A673 (cell line): Measurements from ENCODE around the gene TYRO3.

ENCODE experiments used
- EZH2 ChIP-seq: fragments of 200-600 bp; sonication (generic); IDR thresholded peaks from 2 replicates; pipeline ENCODE4 v1.6.1; 2017; ENCODE audit warnings: borderline replicate concordance, low read depth, mild to moderate bottlenecking, mixed read lengths, antibody characterized with exemption, low read length; ENCODE audit not compliant: poor library complexity, severe bottlenecking
- TF ChIP-seq, protein P1 (sequence below): fragments of 300-800, 200-600 bp; sonication (generic); conservative IDR thresholded peaks from 2 replicates; pipeline ENCODE4 v1.5.1; 2017; ENCODE audit warnings: low read depth, mild to moderate bottlenecking, antibody characterized with exemption, low read length, moderate library complexity, mixed read lengths

DNA sequence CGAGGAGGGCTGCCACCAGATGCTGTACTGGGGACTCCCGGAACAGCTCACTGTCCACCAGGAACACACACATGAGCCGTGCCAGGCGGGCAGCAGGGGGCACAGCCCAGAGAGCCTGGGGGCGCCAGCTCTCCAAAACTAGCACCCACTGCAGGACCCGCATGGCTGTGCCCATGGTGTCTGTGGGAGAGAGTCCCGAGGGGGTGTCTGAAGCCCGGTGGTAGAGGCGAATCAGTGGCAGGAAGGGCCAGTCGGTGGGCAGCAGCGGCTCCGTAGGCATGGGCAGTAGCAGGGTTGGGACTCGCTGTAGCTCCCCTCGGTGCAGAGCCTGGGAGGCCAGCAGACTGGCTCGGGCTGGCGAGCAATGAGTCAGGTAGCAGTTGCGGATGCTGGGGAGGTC, 38.4 kb upstream of the TYRO3 start:
- TF ChIP-seq, protein P1, sequence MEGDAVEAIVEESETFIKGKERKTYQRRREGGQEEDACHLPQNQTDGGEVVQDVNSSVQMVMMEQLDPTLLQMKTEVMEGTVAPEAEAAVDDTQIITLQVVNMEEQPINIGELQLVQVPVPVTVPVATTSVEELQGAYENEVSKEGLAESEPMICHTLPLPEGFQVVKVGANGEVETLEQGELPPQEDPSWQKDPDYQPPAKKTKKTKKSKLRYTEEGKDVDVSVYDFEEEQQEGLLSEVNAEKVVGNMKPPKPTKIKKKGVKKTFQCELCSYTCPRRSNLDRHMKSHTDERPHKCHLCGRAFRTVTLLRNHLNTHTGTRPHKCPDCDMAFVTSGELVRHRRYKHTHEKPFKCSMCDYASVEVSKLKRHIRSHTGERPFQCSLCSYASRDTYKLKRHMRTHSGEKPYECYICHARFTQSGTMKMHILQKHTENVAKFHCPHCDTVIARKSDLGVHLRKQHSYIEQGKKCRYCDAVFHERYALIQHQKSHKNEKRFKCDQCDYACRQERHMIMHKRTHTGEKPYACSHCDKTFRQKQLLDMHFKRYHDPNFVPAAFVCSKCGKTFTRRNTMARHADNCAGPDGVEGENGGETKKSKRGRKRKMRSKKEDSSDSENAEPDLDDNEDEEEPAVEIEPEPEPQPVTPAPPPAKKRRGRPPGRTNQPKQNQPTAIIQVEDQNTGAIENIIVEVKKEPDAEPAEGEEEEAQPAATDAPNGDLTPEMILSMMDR = no peak
- TF ChIP-seq EZH2 = no peak
